Measurements from ENCODE around the gene DSP. TPM values are rescaled to one million over a fixed set of nuclear protein-coding genes. Genes with fewer than 3 reads are reported as not detected.

The DSP gene
- total and polyA plus RNA-seq, 8 donors, result 12.0 to 125 (median 80.6) TPM

- Histone ChIP-seq H3K4me1 (no peaks in the 10 kb centered on the region), H3K36me3 (peaks cover 15 to 96% (median 90%) of the 10 kb centered on the region in 4 donors), H3K4me3 (no peak overlapping the region), H3K27me3 (no peaks in the 10 kb centered on the region), H3K27ac (no peak overlapping the region), H3K9me3 (no peaks in the 10 kb centered on the region)
- intact Hi-C loops (cut with DNase I; ENCODE audit: low total_unique reads), result no loop called here
- TF ChIP-seq POLR2AphosphoS5 (IDR thresholded peaks at IDR 0.05) (no peak), EP300 (IDR thresholded peaks at IDR 0.05) (no peak), POLR2A (IDR thresholded peaks at IDR 0.05) (no peak), CTCF (IDR thresholded peaks at IDR 0.05) (no peak)
- DNase-seq, result no peak
- 0 to 46% (median 2%) methylated on average over 2 of the region's 2 CpGs for WGBS, 5 donors
Observed at GRCh38 chr6:7578516-7578915, 37.0 kb downstream of the DSP start.

- H3K4me3 ChIP-seq, result no peak overlapping the region
- TF ChIP-seq POLR2A (IDR thresholded peaks at IDR 0.05) (no peak), POLR2AphosphoS5 (IDR thresholded peaks at IDR 0.05) (no peak), EP300 (IDR thresholded peaks at IDR 0.05) (no peak), CTCF (IDR thresholded peaks at IDR 0.05) (no peak)
- WGBS, 5 donors, result 85 to 97% (median 91%) methylated on average over 2 of the region's 2 CpGs
- H3K27me3 ChIP-seq, result no peaks in the 10 kb centered on the region
- H3K4me1 ChIP-seq, result no peaks in the 10 kb centered on the region
- H3K9me3 ChIP-seq, result no peaks in the 10 kb centered on the region
- H3K27ac ChIP-seq, result no peak overlapping the region
- DNase-seq, result no peak
- peaks cover 15 to 96% (median 90%) of the 10 kb centered on the region in 4 donors for H3K36me3 ChIP-seq
- intact Hi-C loops (cut with DNase I; ENCODE audit: low total_unique reads), result no loop called here
Observed at GRCh38 chr6:7578931-7579330, 37.5 kb downstream of the DSP start.

GRCh38 chr6:7579851-7580250, 38.4 kb downstream of the DSP start:
- Histone ChIP-seq H3K27me3 (no peaks in the 10 kb centered on the region), H3K36me3 (peaks cover 15 to 96% (median 86%) of the 10 kb centered on the region in 4 donors), H3K4me1 (no peaks in the 10 kb centered on the region), H3K4me3 (no peak overlapping the region), H3K9me3 (no peaks in the 10 kb centered on the region), H3K27ac (no peak overlapping the region)
- intact Hi-C loops (cut with DNase I; ENCODE audit: low total_unique reads), result no loop called here
- WGBS, 5 donors, result 94 to 98% (median 95%) methylated on average over 9 of the region's 9 CpGs
- TF ChIP-seq EP300 (IDR thresholded peaks at IDR 0.05), result no peak
- no peak for TF ChIP-seq CTCF (IDR thresholded peaks at IDR 0.05)
- TF ChIP-seq POLR2AphosphoS5 (IDR thresholded peaks at IDR 0.05), result no peak
- no peak for TF ChIP-seq POLR2A (IDR thresholded peaks at IDR 0.05)
- DNase-seq, result no peak

GRCh38 chr6:7580537-7580926, 39.1 kb downstream of the DSP start:
- Histone ChIP-seq H3K4me3 (no peak overlapping the region), H3K27ac (no peak overlapping the region), H3K4me1 (no peaks in the 10 kb centered on the region), H3K36me3 (peaks cover 15 to 96% (median 84%) of the 10 kb centered on the region in 4 donors), H3K27me3 (no peaks in the 10 kb centered on the region), H3K9me3 (no peaks in the 10 kb centered on the region)
- no peak for DNase-seq
- intact Hi-C loops (cut with DNase I; ENCODE audit: low total_unique reads), result no loop called here
- TF ChIP-seq CTCF (IDR thresholded peaks at IDR 0.05) (no peak), EP300 (IDR thresholded peaks at IDR 0.05) (no peak), POLR2A (IDR thresholded peaks at IDR 0.05) (no peak), POLR2AphosphoS5 (IDR thresholded peaks at IDR 0.05) (no peak)
- WGBS, 5 donors, result 61 to 85% (median 71%) methylated on average over 13 of the region's 13 CpGs

Data from stomach (tissue), 9 donors.